Measurements from ENCODE around the gene SYNE2.

DNA sequence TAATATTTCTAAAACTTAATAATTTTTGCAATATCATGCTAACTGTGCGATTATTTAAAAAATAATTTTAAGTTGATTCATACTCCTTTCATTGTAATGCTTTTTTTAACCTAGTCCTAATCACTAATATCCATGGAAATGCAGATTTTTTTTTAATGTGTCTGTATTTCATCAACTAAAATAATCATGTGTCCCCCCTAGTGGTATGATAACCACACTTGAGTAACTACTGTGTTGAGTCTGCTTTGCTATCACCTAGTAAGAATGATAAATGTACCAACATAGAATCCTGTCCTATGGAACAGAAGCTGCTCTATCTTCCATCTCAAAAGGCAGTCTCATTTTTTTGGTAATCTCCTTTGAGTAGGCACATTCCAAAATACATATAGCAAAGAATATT is 19.1 kb upstream of the SYNE2 start:
- TF ChIP-seq, protein P1, sequence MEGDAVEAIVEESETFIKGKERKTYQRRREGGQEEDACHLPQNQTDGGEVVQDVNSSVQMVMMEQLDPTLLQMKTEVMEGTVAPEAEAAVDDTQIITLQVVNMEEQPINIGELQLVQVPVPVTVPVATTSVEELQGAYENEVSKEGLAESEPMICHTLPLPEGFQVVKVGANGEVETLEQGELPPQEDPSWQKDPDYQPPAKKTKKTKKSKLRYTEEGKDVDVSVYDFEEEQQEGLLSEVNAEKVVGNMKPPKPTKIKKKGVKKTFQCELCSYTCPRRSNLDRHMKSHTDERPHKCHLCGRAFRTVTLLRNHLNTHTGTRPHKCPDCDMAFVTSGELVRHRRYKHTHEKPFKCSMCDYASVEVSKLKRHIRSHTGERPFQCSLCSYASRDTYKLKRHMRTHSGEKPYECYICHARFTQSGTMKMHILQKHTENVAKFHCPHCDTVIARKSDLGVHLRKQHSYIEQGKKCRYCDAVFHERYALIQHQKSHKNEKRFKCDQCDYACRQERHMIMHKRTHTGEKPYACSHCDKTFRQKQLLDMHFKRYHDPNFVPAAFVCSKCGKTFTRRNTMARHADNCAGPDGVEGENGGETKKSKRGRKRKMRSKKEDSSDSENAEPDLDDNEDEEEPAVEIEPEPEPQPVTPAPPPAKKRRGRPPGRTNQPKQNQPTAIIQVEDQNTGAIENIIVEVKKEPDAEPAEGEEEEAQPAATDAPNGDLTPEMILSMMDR (conservative IDR thresholded peaks at IDR 0.05; ENCODE audit: low read length): peak; percentile 64
- TF ChIP-seq EZH2phosphoT487 (IDR thresholded peaks at IDR 0.05; ENCODE audit: borderline replicate concordance, low read depth, low read length): no peak
